Measurements from ENCODE around the gene CNGA3.
"Not testable (repeated sequence)": the region's sequence is repeated elsewhere in the genome, so short reads cannot be mapped to it uniquely, and the experiment has no call there.

CNGA3 gene

DNA sequence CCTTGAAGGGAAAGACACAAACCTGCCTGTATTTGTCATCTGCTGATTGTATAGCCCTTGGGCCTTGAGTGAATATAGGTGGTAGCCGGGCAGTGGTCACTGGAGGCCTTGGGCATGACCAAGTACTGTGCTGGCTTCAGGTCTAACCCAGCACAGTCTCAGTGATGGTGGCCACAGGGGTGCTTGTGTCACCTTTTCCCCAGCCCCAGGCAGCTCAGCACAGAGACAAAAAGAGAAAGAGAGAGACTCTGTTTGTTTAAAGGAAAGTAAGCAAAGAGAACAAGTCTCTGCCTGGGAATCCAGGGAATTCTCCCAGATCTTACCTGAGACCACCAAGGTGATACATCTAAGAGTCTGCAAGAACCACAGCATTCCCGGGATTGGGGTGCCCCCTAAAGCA lies 59.0 kb downstream of the CNGA3 start:
- no peak for DNase-seq

DNA sequence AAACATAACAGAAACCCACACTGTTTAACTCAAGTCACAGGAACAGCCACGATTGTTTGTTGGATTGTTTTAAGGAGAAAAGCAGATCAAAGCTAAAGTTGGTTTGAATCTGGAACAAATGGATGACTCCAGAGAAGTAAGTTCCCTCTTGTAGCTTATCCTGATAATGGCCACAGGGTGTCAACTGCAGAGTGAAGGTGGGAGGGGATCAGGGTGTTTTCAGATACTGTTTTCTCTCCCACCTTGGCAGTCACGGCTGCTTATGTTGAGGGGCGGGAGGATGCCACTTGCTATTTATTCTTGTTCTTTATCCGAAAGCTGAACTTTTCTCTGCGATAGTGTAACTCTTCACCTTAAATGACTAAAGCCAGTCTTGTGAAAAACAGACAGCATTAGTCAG lies 61.9 kb downstream of the CNGA3 start:
- DNase-seq: no peak

DNA sequence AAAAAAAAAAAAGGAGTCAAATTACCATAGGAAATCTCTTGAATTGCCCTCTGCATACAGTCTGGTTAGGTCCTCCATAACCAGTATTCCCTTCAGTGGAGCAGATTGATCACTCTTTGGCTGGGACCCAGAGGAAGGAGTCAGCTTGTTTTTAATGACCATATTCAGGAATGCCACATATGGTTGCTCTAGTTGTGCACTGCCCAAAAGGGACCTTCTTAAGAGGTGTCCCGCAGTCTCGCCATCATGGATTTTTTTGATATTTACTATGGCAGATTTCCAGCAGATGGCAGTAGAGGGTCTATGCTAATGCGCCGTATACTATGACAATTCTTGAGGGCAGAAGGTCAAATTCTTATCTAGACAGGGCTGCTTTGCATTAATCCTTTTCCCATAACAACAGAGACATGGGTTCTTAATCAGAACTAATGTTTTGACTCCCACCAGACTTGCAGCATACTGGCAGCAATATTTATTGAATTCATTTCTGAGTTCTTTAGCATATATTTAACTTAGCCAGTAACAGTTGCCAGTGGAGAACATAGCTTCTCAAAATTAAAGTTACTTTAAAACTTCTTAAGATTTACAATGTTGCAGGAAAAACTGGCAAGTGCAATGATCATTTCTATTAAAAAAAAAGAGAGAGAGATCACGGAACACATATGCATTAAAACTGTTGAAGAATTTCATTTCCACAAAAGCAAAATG lies 66.6 kb downstream of the CNGA3 start:
- no peak for DNase-seq

DNA sequence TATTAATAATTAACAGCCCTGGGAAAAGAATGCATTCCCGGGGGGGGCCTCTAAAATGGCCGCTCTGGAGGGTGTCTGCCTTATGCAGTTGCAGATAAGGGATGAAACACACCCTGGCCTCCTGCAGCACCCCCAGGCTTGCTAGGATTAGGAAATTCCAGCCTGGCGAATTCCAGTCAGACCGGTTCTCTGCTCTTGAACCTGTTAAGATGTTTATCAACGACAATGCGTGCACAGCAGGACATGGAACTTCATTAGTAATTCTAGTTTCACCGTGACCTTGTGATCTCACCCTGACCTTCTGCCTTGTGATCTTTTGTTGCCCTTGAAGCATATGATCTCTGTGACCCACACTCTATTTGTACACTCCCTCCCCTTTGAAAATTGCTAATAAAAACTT lies 68.0 kb downstream of the CNGA3 start:
- not testable (repeated sequence) for DNase-seq

DNA sequence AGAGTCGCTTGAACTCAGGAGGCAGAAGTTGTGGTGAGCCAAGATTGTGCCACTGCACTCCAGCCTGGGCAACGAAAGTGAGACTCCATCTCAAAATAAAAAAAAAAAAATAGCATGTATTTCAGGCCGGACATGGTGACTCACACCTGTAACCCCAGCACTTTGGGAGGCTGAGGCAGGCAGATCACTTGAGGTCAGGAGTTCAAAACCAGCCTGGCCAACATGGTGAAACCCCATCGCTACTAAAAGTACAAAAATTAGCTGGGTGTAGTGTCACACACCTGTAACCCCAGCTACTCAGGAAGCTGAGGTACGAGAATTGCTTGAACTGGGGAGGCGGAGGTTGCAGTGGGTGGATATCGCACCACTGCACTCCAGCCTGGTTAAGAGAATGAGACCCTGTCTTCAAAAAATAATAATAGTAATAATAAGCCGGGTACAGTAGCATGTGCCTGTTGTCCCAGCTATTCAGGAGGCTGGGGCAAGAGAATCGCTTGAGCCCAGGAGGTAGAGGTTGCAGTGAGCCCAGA lies 69.5 kb downstream of the CNGA3 start:
- not testable (repeated sequence) for DNase-seq

DNA sequence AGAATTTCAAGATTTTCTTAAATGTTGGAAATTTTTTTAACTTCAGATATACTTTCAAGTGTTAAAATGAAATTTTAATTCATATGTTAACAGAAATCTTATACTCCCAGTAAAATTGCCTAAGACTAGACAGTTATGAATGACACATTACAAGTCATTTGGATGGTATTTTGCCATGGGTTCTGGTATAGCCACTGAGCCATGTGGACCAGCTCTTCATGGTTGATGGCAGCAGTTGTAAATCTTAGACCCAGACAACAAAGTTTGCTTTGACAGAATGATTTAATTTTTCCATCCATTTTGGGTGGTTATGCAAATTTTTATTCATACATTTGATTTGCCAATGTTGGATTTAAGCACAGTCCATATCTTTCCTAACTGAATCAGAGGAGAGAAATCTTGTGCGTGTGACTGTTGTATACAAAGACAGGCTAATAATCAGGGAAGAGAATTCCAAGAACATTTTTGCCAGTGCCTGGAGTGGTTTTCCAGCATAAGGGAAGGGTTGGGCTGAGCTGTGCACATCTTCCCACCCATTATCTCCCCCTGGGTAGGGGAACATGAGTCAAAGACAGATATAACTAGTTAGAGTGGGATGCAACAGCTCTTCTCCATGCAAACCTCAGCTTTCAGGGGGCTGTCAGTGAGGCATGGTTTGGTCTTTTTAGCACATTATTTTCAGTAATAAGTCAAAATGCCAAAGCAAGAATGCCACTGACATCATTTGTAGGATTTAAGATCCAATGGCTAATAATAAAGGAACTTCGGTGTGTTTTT lies 70.3 kb downstream of the CNGA3 start:
- DNase-seq: no peak

DNA sequence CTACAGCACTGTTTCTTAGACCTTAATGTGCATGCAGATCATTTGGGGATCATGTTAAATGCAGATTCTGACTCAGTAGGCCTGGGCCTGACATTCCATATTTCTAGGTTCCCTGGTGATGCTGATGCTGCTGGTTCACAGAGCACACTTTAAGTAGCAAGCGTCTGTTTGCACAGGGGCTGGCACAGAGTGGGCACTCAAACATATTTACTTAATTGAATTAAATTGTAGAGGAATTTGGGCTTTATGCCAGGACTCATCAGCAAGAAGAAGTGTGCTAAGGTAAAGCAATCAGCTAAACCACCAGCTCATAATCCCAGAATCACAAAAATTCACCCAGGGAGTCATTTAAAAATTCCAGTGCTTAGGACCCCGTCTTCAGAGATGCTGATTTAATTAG lies 73.3 kb downstream of the CNGA3 start:
- DNase-seq: no peak

DNA sequence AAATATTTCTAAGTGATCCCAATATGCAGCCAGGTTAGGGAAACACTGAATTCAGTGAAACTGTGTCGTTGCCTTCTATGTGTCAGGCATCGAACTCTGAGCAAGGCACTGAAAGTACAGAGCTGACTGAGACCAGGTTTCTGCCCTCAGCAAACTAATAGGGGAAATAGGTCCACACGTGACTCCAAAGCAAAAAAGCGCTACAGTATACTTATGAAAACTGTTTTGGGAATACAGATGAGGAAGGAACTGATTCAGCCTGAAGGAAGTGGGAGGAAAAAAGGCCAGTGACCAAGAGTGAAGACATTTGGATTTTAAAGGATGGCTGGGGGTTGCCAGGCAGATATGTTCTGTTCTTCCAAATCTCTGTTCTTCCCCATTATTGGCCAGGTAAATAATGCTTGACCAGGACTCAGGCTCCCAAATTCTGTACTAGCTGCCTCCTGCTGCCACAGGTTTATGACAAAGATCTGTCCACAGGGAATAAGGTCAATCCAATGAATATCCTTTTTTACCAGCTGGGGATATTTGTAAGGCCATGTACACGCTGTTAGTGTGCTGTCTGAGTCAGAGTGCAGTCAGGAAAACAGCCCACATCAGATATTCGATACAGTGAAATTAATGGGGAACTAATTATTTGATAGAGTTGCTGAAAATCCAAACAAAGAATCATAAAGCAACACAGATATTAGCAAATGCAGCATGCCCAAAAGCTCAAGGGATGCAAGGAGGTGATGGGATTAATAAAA lies 73.9 kb downstream of the CNGA3 start:
- DNase-seq: no peak

DNA sequence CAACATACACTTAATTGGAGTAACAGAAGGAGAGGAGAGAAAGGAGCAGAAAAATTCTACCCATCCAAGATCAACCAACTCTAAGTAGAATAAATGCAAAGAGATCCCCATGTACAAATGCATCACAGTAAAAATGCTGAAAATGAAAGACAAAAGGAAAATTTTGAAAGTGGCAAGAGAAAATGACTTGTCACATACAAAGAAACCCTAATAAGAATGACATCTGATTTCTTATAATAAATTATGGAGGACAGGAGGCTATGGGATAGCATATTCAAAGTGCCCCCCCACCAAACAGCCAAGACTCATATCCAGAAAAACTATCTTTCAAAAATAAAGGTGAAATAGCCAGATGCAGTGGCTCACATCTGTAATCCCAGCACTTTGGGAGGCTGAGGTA lies 76.2 kb downstream of the CNGA3 start:
- no peak for DNase-seq

DNA sequence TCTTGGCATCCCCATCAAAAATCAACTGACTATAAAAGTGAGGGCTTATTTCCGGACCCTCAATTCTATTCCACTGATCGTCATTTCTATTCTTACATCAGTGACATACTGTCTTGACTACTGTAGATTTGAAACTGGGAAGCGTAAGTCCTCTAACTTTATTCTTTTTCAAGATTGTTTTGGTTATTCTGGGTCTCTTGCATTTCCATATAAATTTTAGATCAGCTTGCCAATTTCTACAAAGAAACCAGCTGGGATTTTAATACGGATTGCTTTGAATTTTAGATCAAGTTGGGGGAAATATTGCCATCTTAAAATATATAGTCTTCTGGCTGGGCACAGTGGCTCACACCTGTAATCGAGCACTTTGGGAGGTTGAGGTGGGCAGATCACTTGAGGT lies 80.5 kb downstream of the CNGA3 start:
- DNase-seq: no peak

DNA sequence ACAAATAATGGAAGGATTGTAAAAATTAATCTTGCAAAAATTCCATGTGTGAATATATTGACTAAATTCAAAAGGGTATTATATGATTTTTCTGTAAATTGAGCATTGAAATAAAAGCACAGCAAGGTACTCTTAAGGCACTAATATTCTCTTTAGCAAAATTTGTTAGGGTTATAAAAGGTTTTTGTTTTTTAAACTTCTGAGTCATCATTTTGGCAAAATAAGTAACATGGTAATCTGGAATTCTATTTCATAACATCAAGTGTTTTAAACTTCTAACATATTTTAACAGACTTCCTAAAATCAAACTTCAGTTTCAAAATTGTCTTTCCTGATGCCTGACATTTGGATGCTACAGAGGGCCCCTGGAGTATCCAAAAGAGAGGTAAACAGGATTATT lies 85.9 kb downstream of the CNGA3 start:
- DNase-seq: no peak

DNA sequence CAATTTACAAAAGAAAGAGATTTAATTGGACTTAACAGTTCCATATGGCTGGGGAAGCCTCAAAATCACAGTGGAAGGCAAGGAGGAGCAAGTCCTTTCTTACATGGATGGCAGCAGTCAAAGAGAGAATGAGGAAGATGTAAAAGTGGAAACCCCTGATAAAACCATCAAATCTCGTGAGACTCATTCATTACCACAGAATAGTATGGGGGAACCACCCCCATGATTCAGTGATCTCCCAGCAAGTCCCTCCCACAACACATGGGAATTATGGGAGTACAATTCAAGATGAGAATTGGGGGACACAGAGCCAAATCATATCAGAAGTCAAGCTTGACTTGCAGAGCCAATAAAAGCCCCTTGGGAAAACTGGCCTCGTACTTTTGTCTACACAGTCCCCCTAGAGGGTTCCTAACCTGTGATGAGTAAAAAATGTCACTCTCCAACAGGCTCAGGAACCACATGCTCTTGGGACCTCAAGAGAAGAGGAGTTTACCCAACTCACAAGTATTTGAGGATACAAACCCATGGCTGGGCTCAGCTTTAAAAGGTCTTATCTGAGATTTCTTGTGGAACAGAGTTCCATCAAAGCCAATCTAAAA lies 87.2 kb downstream of the CNGA3 start:
- DNase-seq: no peak

DNA sequence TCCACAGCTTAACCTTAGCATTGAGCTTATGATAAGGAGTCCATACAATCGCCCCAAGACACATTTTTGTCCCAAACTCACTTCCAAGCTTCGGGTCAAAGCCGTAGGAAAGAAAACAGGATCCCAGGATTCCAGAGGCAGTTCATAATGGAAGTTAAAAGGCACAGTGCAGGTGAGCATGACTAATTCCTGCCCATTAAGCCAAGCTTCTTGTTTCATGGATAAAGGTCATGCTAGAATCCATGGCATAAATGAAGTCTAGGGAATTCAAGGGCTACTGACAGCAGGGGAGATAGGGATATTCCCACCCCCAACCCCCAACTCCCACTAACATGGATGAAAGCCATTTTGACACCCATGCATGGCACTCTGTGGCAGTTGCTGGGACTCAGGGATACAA lies 88.2 kb downstream of the CNGA3 start:
- no peak for DNase-seq

DNA sequence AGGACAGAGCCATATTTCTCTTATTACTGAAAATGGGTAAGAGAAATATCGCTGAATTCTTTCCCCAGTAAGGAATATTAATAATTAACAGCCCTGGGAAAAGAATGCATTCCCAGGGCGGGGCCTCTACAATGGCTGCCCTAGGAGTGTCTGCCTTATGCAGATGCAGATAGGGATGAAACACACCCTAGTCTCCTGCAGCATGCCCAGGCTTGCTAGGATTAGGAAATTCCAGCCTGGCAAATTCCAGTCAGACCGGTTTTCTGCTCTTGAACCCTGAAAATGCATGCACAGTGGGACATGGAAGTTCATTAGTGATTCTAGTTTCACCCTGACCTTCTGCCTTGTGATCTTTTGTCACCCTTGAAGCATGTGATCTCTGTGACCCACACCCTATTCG lies 89.4 kb downstream of the CNGA3 start:
- not testable (repeated sequence) for DNase-seq

DNA sequence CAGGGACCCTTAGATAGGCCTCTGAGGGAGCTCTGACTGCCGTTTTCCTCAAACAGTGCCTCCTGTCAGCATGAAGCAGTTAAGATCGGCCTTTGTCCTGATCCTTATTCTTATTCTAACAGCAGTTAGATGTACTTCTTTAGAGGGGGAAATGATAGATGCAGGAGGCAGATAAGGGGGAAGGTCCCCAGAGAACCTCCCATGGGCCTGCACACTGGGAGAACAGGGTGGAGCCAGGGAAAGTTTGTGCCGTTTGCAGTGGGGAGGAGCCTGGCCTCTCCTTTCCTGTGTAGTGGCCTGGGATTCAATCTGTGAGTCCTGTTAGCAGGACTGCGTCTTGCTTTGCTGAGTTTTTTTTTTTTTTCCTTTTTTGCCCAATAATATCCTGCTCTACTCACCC lies 90.5 kb downstream of the CNGA3 start:
- no peak for DNase-seq

DNA sequence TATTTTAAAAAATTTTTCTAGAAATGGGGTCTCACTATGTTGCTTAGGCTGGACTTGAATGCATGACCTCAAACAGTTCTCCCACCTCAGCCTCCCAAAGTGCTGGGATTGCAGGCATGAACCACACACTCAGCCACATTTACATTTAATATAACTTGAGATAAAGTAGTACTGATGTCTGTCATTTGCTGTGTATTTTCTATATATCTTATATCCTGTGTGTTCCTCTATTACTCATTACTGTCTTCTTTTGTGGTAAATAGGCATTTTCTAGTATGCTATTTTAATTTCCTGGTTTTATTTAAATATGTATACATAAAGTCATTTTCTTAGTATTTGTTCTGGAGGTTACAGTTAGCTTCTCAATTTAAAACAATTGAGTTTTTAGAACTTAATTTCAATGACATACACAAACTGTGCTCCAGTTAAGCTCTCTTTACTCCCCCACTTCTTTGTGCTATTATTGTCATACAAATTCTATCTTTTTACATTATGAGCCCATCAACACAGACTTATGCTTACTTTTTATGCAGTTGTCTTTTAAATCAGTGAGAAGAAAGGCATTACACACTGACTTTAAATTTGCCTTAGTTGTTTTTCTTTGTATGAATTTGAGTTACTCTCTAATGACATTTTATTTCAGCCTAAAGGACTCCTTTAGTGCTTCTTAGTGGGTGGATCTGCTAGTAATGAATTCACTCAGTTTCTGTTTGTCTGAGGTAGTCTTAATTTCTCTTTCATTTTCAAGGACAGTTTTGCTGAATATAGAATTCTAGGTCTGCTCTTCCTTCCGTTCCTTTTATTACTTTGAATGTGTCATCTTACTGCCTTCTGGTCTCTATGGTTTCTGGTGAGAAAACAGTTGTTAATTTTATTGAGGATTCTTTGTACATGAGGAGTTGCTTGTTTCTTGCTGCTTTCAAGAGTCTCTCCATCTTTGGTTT lies 92.2 kb downstream of the CNGA3 start:
- no peak for DNase-seq

DNA sequence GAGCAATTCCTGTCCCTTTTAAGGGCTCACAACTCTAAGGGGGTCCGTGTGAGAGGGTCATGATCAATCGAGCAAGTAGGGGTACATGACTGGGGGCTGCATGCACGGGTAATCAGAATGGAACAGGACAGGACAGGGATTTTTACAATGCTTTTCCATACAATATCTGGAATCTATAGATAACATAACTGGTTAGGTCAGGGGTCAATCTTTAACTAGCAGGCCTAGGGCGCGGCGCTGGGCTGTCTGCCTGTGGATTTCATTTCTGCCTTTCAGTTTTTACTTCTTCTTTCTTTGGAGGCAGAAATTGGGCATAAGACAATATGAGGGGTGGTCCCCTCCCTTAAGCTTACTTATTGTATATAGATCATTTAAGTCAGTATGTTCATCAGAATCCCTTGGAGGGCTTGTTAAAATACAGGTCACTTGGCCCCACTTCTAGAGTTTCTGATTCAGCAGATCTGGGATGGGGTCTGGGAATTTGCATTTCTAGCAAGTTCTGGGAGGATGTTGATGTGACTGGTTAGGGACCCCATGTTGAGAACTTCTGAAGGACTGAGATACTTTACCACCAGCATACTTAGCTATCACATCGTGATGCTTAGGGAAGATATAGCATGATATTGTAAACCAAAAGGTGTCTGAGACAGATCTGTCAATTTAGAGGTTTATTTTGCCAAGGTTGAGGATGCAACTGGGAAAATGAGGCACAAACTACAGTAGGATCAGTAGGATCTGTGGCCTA lies 95.6 kb downstream of the CNGA3 start:
- DNase-seq: no peak

DNA sequence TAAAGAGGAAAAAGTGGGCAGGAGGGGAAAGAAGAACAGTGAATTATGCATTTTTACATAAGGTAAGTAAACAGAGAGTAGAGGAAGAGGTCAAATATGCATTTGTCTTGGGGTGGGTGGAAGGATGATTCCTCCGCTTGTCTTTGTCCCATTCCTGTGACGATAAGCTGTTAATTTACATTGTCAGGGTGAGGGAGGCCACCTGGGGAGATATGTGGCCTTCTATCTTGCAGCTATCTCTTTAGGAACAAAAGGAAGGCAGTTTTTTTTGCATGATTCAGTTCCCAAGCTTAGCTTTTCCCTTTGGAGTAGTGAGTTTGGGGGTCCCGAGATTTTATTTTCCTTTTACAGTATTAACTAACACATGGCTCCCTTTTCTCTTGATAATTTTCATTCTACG lies 96.2 kb downstream of the CNGA3 start:
- no peak for DNase-seq

DNA sequence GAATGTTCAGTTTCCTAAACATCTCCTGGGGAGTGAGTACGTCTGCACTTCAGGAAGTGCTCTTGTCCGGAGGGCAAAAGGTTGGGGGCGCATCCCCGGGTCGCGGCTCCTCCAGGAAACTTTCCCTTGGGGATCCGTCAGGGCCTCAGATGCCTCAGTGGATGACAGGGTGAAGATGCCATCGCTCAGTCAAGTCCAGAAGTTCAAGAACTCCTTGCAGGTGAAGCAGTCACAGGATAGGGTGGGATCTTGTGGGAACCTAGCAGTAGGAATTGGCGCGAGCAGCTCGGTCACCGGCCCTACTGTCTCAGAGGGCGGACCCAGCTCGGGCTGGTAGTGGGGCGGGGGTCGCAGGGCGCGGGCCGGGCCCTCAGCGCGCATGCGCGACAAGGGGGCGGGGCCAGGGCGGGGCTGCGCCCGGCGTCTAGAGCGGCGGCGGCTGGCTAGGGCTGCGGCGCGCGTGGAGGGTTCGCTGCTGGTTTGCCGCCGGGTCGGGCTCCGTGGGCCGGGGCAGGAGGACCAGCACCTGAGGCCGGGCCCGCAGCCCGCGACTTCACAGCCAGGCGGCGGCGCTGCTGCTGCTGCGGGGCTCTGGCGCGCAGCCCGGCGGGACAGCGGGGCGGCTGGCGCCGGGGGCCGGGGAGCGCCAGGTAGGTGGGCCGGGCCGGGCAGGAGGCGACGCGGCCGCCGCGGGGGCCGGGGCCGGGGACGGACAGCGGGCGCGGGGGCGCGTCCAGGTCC lies 98.3 kb downstream of the CNGA3 start, which contains the start of gene INPP4A:
TSS of gene INPP4A (plus strand) at position 423 of the 741 bp plus-strand sequence. CDS start 75,191 bp downstream, outside the sequence.
- DNase-seq: no peak

DNA sequence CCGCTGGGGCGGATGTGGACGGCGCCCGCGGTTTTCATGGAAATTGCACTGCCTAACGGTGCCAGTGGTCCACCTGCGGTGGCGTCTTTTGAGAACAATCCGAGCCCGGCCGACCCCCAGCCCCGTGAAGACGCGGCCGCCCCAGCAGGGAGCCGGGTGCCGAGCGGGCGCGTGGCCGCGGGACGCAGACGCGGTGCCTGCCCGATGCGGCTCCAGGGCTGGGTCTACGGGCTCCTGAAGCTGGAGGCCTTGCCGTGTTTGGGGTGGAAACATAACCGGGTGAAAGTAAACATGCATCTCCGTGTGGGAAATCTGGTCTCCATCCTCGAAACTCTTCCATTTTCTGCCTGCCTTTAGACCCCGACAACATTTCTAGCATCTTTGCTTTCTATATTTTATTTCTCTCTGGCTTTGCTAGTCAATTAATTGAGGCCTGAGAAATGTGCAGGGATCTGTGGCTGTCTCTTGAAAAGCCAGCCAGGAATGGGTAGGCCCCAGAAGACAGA lies 99.0 kb downstream of the CNGA3 start:
- no peak for DNase-seq
